ENCODE measurements around the gene MLF2. TPM values are rescaled to one million over a fixed set of nuclear protein-coding genes. Genes with fewer than 3 reads are reported as not detected.
"Not testable (repeated sequence)": the region's sequence is repeated elsewhere in the genome, so short reads cannot be mapped to it uniquely, and the experiment has no call there.

The MLF2 gene
- polyA plus RNA-seq, 3 donors, result 184 to 208 (median 196) TPM

GRCh38 chr12:6736754-6737153, 16.2 kb downstream of the MLF2 start:
- no peak for DNase-seq (ENCODE audit: low read depth in 3 of 3, low spot score in 2 of 3)

- peak; percentile 9 to 36 (median 12) for DNase-seq (ENCODE audit: low read depth in 3 of 3, low spot score in 2 of 3)
These were observed 17.3 kb downstream of the MLF2 start for GRCh38 chr12:6735448-6736191.

GRCh38 chr12:6734506-6735387, 18.2 kb downstream of the MLF2 start:
- no peak for DNase-seq (ENCODE audit: low read depth in 3 of 3, low spot score in 2 of 3)

DNA sequence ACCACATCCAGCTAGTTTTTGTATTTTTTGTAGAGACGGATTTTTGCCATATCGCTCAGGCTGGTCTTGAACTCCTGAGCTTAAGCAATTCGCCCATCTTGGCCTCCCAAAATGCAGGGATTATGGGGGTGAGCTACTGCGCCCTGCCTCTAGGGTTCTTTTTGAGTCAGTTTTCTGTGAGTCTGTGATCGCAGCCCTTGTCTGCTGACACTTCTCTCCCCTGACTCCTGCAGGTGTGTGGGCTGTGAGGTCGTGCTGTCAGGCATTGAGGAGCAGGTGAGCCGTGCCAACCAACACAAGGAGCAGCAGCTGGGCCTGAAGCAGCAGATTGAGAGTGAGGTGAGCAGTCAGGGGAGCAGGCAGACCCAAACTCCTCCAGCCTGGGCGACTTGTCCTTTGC, 22.8 kb downstream of the MLF2 start:
- DNase-seq (ENCODE audit: low read depth in 3 of 3, low spot score in 2 of 3), result no peak

- DNase-seq (ENCODE audit: low read depth in 3 of 3, low spot score in 2 of 3), result no peak
These were observed 23.8 kb downstream of the MLF2 start for GRCh38 chr12:6729186-6729585.

DNA sequence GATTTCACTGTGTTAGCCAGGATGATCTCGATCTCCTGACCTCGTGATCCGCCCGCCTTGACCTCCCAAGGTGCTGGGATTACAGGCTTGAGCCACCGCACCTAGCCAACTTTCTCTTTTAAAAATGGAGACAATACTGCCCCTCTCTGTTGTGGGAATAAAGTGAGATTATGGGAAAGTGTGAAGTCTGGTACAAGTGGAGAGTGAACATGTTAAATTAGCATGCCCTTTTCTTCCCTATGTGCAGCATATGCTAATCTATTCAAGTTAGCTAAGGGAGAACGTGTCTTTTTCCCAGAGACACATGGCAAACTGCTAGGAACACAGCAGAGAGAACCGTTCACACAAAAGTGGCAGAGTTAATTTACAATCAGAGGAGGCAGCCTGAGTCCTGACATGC, 27.6 kb downstream of the MLF2 start:
- no peak for DNase-seq (ENCODE audit: low read depth in 3 of 3, low spot score in 2 of 3)

DNA sequence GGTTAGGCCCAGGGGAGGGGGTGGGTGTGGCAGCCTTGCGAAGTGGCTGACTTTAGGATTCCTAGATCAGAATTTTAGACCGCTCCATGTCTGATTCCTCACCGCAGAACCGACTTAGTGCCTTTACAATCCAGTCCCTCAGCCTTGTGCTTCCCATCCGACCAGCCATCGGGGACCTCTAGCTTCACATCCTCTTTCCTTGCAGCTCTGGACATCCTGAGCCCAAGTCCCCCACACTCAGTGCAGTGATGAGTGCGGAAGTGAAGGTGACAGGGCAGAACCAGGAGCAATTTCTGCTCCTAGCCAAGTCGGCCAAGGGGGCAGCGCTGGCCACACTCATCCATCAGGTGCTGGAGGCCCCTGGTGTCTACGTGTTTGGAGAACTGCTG, 28.5 kb downstream of the MLF2 start:
- peak in 1 of 3 donors; percentile 10 for DNase-seq (ENCODE audit: low read depth in 3 of 3, low spot score in 2 of 3)

DNA sequence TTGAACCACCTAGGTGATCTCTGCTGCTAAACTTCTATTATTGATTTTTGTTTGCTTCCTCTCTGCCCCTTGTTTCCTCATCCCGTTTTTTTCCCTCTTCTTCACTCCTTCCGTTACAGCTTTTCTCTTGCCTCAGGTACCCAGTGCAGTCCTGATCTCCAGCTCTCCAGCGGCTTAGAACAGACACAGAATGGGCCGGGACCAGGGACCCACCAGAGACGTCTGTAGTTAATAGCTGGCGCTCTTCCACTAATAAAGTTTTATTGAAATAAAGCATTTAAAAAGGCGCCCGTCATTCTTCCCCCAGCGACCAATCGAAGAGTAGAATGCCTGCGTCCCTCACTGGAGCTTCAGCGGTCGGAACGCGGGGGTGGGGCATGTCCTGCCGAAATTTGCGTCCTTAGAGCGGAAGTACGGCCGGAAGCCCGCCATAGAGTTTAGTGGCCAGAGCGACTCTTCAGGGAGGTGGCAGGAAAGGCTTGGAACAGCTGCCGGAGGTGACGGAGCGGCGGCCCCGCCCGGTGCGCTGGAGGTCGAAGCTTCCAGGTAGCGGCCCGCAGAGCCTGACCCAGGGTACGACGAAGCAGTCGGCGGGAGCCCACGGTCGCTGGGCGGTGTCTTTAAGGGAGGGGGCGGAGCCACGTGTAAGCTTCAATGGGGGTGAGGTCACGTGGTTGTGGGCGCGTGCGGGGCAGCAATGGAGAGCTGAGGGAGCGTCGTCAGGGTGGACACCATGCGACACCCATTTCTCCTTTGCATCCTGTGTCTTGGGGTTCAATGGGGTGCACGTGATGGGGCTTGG, 29.1 kb downstream of the MLF2 start, which contains the start of gene COPS7A:
TSS of gene COPS7A (plus strand) at position 440 of the 802 bp plus-strand sequence. CDS start 611 bp downstream, outside the sequence.
- DNase-seq (ENCODE audit: low read depth in 3 of 3, low spot score in 2 of 3), result peak; percentile 90 to 94 (median 91)

DNA sequence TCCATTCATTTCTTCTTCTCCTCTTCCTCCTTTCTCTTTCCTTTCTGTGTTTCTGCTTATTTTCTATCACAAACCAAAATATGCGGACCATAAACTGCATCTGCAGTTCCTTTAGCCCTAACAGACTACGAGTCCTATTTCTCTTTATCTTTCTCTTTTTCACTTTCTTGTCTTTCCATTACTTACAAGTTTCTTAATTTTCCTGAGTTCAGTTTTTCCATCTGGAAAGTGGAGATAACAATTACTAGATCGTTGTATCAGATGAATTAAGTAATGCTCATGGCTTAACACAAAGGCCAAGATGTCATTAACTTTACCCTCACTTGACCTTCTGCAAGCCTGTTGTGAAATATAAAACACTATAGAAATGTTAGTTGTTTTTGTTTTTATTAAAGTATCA, 30.1 kb downstream of the MLF2 start:
- no peak for DNase-seq (ENCODE audit: low read depth in 3 of 3, low spot score in 2 of 3)

- no peak for DNase-seq (ENCODE audit: low read depth in 3 of 3, low spot score in 2 of 3)
These were observed 36.0 kb downstream of the MLF2 start for GRCh38 chr12:6716874-6717437.

- DNase-seq (ENCODE audit: low read depth in 3 of 3, low spot score in 2 of 3), result not testable (repeated sequence)
These were observed 36.7 kb downstream of the MLF2 start for GRCh38 chr12:6716031-6716873.

- no peak for DNase-seq (ENCODE audit: low read depth in 3 of 3, low spot score in 2 of 3)
These were observed 44.0 kb downstream of the MLF2 start for GRCh38 chr12:6708960-6709394.

DNA sequence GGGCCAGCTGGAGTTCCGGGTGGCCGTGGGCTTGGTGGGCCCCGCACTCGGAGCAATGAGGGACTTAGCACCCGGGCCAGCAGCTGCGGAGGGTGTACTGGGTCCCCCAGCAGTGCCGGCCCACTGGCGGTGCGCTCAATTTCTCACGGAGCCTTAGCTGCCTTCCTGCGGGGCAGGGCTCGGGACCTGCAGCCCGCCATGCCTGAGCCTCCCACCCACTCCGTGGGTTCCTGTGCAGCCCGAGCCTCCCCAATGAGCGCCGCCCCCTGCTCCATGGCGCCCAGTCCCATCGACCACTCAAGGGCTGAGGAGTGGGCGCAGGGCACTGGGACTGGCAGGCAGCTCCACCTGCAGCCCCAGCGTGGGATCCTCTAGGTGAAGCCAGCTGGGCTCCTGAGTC, 44.6 kb downstream of the MLF2 start:
- DNase-seq (ENCODE audit: low read depth in 3 of 3, low spot score in 2 of 3), result not testable (repeated sequence)

- DNase-seq (ENCODE audit: low read depth in 3 of 3, low spot score in 2 of 3), result no peak
These were observed 49.3 kb downstream of the MLF2 start for GRCh38 chr12:6703631-6704030.

- DNase-seq (ENCODE audit: low read depth in 3 of 3, low spot score in 2 of 3), result no peak
These were observed 51.7 kb downstream of the MLF2 start for GRCh38 chr12:6701078-6701768.

DNA sequence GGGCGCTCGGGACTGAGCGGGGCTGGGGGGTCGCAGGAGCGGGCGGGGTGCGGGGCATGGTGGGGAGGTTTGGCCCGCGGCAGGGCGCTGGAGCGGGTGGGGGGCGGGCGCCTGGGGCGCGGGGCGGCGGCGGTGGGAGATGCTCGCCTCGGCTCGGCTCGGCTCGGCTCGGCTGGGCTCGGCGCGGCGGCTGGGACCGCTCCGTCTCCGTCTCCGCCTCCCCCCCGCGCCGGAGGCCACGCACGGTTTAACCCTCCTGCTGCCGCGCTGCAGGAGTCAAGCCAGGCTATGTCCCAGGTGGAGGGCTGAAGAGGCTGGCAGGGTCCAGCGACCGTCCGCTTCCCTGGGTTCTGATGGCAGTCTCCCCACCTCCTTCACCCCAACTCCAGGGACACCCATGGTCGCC, 52.3 kb downstream of the MLF2 start, which contains the start of gene PIANP:
TSS of gene PIANP (minus strand) at position 170 of the 406 bp plus-strand sequence. CDS start 2,754 bp downstream, outside the sequence.
- DNase-seq (ENCODE audit: low read depth in 3 of 3, low spot score in 2 of 3), result peak in 1 of 3 donors; percentile 59

GRCh38 chr12:6699989-6700645, 52.8 kb downstream of the MLF2 start:
- DNase-seq (ENCODE audit: low read depth in 3 of 3, low spot score in 2 of 3), result no peak

DNA sequence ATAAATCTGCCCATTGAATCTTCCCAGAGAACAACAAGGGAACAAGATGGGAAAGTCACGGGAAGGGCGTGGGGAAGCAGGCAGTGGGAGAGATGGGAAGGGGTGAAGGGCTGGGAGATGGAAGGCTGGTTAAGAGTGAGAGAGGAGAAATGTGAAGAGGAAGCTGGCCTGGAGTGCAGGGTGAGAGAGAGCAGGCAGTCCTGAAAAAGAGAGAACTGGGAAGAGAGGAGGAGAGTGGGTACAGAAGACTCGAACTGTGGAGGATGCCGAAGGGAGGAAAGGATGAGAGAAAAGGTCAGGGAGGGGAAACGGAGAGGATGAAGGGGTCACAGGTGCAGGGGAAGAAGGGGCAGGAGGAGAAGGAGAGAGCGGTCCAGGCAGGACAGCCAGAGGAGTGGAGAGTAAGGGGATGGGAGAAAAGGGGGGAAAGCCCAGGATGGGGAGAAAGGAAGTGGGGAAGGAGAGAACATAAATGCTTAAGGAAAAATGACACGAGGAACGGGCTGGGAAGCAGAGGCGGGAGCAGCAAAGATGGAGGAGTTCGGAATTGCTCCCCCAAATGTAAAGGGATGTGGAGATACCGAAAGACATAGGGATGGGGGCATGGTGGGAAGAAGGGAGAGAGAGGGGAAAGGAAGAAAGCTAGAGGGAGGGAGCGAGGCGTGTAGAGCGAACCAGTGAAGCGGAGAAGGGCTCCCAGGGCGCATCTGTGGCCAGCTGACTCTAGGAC, 53.5 kb downstream of the MLF2 start:
- no peak for DNase-seq (ENCODE audit: low read depth in 3 of 3, low spot score in 2 of 3)

All from right renal cortex interstitium (tissue), 3 donors.